Esophagus muscularis mucosa (tissue), 4 donors: Measurements from ENCODE around the gene DAPK2. TPM values are rescaled to one million over a fixed set of nuclear protein-coding genes. Genes with fewer than 3 reads are reported as not detected.

ENCODE experiments used
- DNase-seq: peaks from one replicate; pipeline ENCODE4 v3.0.0-alpha.2; 2017; ENCODE audit errors: extremely low spot score
- H3K27ac ChIP-seq, 4 donors: fragments of 200-600 bp; sonication (generic); replicated peaks in 1 of 4; 1 replicate in 3 of 4; 2 replicates in 1 of 4; pipeline ENCODE4 v1.5.1; 2016 to 2019; ENCODE audit warnings: mild to moderate bottlenecking in 1 of 4
- H3K27me3 ChIP-seq, 4 donors: fragments of 200-600 bp; sonication (generic); one replicate each; pipeline versions ENCODE4 v1.5.1 to v1.6.0; 2016 to 2019
- H3K36me3 ChIP-seq, 4 donors: fragments of 200-600 bp; sonication (generic); one replicate each; pipeline ENCODE4 v1.5.1; 2016 to 2019
- H3K4me1 ChIP-seq, 4 donors: fragments of 200-600 bp; sonication (generic); one replicate each; pipeline ENCODE4 v1.5.1; 2016 to 2019
- H3K4me3 ChIP-seq, 4 donors: fragments of 200-600 bp; sonication (generic); 1 replicate in 2 of 4; 2 replicates in 2 of 4; pipeline ENCODE4 v1.5.1; 2016 to 2019; ENCODE audit warnings: mild to moderate bottlenecking in 4 of 4, moderate library complexity in 1 of 4
- H3K9me3 ChIP-seq, 4 donors: fragments of 200-600 bp; sonication (generic); 1 replicate in 3 of 4; 2 replicates in 1 of 4; pipeline ENCODE4 v1.5.1; 2016 to 2019
- CTCF ChIP-seq, 3 experiments: fragments of 200-600 bp in 2 of 3; fragments of 450-650 bp in 1 of 3; sonication (generic) in 2 of 3; IDR thresholded peaks; one replicate each; pipeline ENCODE4 v1.5.1; 2017 to 2019; ENCODE audit warnings: antibody characterized with exemption in 3 of 3, mild to moderate bottlenecking in 2 of 3, moderate library complexity in 1 of 3
- EP300 ChIP-seq: sonication (generic); formaldehyde crosslinking; IDR thresholded peaks from one replicate; pipeline ENCODE4 v1.6.1; 2017; ENCODE audit warnings: antibody characterized with exemption
- POLR2A ChIP-seq: fragments of 450-650 bp; IDR thresholded peaks from one replicate; pipeline ENCODE4 v1.6.1; 2017; ENCODE audit warnings: antibody characterized with exemption, moderate library complexity, mild to moderate bottlenecking, low read depth
- POLR2AphosphoS5 ChIP-seq, 2 donors: sonication (generic); formaldehyde crosslinking; IDR thresholded peaks; one replicate each; pipeline ENCODE4 v1.6.1; 2017; ENCODE audit warnings: antibody characterized with exemption in 2 of 2
- WGBS: methylation state at CpG from one replicate; pipeline ENCODE4 v1.1.5; 2018; 5-methylcytosine and 5-hydroxymethylcytosine counted together
- intact Hi-C: fragments of 100-400 bp; cut with DNase I; formaldehyde crosslinking; loops from one replicate; pipeline ENCODE4 v1.15.1; 2023
- total RNA-seq, 4 donors: library from RNA; depleted of rRNA; stranded (reverse); fragments of >200 nt; gene quantifications; one replicate each; pipeline versions ENCODE4 v1.1.0 to v1.2.1, GENCODE V29; 2016

DAPK2 gene
- total RNA-seq, 4 donors from 2014 or later = 1.5 to 11.2 (median 7.3) TPM

- H3K4me3 ChIP-seq = no peak overlapping the region
- intact Hi-C loops = no loop called here
- WGBS = 95% methylated on average over 6 of the region's 6 CpGs
- no peaks in the 10 kb centered on the region for H3K27me3 ChIP-seq
- peaks cover 6 to 43% (median 10%) of the 10 kb centered on the region in 4 donors for H3K4me1 ChIP-seq
- H3K9me3 ChIP-seq = no peaks in the 10 kb centered on the region
- no peak overlapping the region for H3K27ac ChIP-seq
- TF ChIP-seq POLR2AphosphoS5 (IDR thresholded peaks at IDR 0.05) = no peak
- no peak for TF ChIP-seq POLR2A
- no peak for TF ChIP-seq CTCF (IDR thresholded peaks at IDR 0.05)
- TF ChIP-seq EP300 = no peak
- no peaks in the 10 kb centered on the region for H3K36me3 ChIP-seq
- no peak for DNase-seq
Measured at GRCh38 chr15:64022571-64022970, 23.7 kb downstream of the DAPK2 start.

- H3K36me3 ChIP-seq = no peaks in the 10 kb centered on the region
- H3K27ac ChIP-seq = no peak overlapping the region
- no peaks in the 10 kb centered on the region for H3K27me3 ChIP-seq
- 93% methylated on average over 2 of the region's 2 CpGs for WGBS
- intact Hi-C loops = no loop called here
- peaks cover 6 to 40% (median 10%) of the 10 kb centered on the region in 4 donors for H3K4me1 ChIP-seq
- no peak for DNase-seq
- H3K9me3 ChIP-seq = no peaks in the 10 kb centered on the region
- no peak overlapping the region for H3K4me3 ChIP-seq
- TF ChIP-seq CTCF (IDR thresholded peaks at IDR 0.05) = no peak
- no peak for TF ChIP-seq POLR2AphosphoS5 (IDR thresholded peaks at IDR 0.05)
- no peak for TF ChIP-seq POLR2A
- TF ChIP-seq EP300 = no peak
Measured at GRCh38 chr15:64019764-64020163, 26.5 kb downstream of the DAPK2 start.

GRCh38 chr15:64017591-64018163 lies 28.6 kb downstream of the DAPK2 start:
- Histone ChIP-seq H3K36me3 (no peaks in the 10 kb centered on the region), H3K9me3 (no peaks in the 10 kb centered on the region), H3K4me3 (no peak overlapping the region), H3K27me3 (no peaks in the 10 kb centered on the region), H3K27ac (no peak overlapping the region), H3K4me1 (peaks cover 6 to 42% (median 9%) of the 10 kb centered on the region in 4 donors)
- 89% methylated on average over 3 of the region's 3 CpGs for WGBS
- TF ChIP-seq EP300 (no peak), POLR2A (no peak), CTCF (IDR thresholded peaks at IDR 0.05) (no peak), POLR2AphosphoS5 (IDR thresholded peaks at IDR 0.05) (no peak)
- intact Hi-C loops = no loop called here
- no peak for DNase-seq

GRCh38 chr15:64017082-64017588 lies 29.1 kb downstream of the DAPK2 start:
- 90% methylated on average over 5 of the region's 5 CpGs for WGBS
- intact Hi-C loops = no loop called here

GRCh38 chr15:64016257-64016656 lies 30.0 kb downstream of the DAPK2 start:
- 100% methylated on average over 2 of the region's 2 CpGs for WGBS
- no peaks in the 10 kb centered on the region for H3K9me3 ChIP-seq
- DNase-seq = no peak
- H3K36me3 ChIP-seq = no peaks in the 10 kb centered on the region
- peaks cover 0 to 45% (median 0%) of the 10 kb centered on the region in 4 donors for H3K4me1 ChIP-seq
- H3K27ac ChIP-seq = no peak overlapping the region
- intact Hi-C loops = no loop called here
- TF ChIP-seq POLR2A = no peak
- TF ChIP-seq POLR2AphosphoS5 (IDR thresholded peaks at IDR 0.05) = no peak
- TF ChIP-seq CTCF (IDR thresholded peaks at IDR 0.05) = no peak
- no peak for TF ChIP-seq EP300
- H3K4me3 ChIP-seq = no peak overlapping the region
- H3K27me3 ChIP-seq = no peaks in the 10 kb centered on the region

More at GRCh38 chr15:64017082-64017588, 29.1 kb downstream of the DAPK2 start:
- TF ChIP-seq POLR2AphosphoS5 (IDR thresholded peaks at IDR 0.05) (no peak), POLR2A (no peak)
- Histone ChIP-seq H3K9me3 (no peaks in the 10 kb centered on the region), H3K4me3 (no peak overlapping the region), H3K4me1 (peaks cover 4 to 42% (median 6%) of the 10 kb centered on the region in 4 donors), H3K27ac (no peak overlapping the region), H3K27me3 (no peaks in the 10 kb centered on the region), H3K36me3 (no peaks in the 10 kb centered on the region)
- DNase-seq = no peak
